ENCODE results near the gene KCNMA1.

DNA sequence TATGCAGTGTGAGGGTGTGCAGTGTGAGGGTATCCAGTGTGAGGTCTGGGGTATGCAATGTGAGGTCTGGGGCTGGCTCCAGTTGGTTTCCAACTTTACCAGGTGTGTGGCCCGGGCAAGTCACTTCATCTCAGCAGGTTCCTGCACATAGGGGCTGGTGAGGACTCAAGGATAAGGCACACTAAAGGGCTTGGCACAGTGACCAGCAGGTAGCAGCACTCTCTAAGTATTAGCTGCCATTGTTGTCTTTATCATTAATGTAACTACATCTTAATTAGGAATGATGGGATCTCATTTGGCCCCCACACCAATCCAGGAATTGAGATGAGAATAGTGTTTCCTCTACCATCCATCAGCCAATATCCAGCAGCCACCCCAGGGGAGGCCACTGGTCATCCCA is 117.3 kb downstream of the KCNMA1 start:
- TF ChIP-seq EZH2phosphoT487 (conservative IDR thresholded peaks at IDR 0.05; ENCODE audit: low read length): no peak
- TF ChIP-seq, protein P1, sequence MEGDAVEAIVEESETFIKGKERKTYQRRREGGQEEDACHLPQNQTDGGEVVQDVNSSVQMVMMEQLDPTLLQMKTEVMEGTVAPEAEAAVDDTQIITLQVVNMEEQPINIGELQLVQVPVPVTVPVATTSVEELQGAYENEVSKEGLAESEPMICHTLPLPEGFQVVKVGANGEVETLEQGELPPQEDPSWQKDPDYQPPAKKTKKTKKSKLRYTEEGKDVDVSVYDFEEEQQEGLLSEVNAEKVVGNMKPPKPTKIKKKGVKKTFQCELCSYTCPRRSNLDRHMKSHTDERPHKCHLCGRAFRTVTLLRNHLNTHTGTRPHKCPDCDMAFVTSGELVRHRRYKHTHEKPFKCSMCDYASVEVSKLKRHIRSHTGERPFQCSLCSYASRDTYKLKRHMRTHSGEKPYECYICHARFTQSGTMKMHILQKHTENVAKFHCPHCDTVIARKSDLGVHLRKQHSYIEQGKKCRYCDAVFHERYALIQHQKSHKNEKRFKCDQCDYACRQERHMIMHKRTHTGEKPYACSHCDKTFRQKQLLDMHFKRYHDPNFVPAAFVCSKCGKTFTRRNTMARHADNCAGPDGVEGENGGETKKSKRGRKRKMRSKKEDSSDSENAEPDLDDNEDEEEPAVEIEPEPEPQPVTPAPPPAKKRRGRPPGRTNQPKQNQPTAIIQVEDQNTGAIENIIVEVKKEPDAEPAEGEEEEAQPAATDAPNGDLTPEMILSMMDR (IDR thresholded peaks at IDR 0.05; ENCODE audit: insufficient read depth, low read length, poor library complexity, severe bottlenecking): no peak

All from SU-DHL-6 (cell line).